Smooth muscle cell (in vitro differentiated cells): ENCODE results near the gene AGPS. TPM values are rescaled to one million over a fixed set of nuclear protein-coding genes. Genes with fewer than 3 reads are reported as not detected.

Experiments
- DNase-seq: peaks from one replicate; lab custom pipeline; 2025; ENCODE audit not compliant: unreplicated experiment; lab: John Stamatoyannopoulos, UW
- H2AFZ ChIP-seq: fragments of 200-600 bp; sonication (generic); 2 replicates; pipeline ENCODE4 v1.6.0; 2016; ENCODE audit warnings: antibody characterized with exemption, low read depth, mild to moderate bottlenecking
- H3F3A ChIP-seq: fragments of 200-600 bp; sonication (generic); 2 replicates; pipeline ENCODE4 v1.6.0; 2017; ENCODE audit warnings: antibody characterized with exemption, low read depth
- H3K27ac ChIP-seq: fragments of 200-600 bp; sonication (generic); 2 replicates; pipeline ENCODE4 v1.5.1; 2016; ENCODE audit warnings: low read depth, mild to moderate bottlenecking
- H3K27me3 ChIP-seq: fragments of 200-600 bp; sonication (generic); 2 replicates; pipeline ENCODE4 v1.6.1; 2016; ENCODE audit warnings: low read depth, mild to moderate bottlenecking
- H3K36me3 ChIP-seq: fragments of 200-600 bp; sonication (generic); 2 replicates; pipeline ENCODE4 v1.5.1; 2016; ENCODE audit warnings: low read depth
- H3K4me1 ChIP-seq: fragments of 200-600 bp; sonication (generic); 2 replicates; pipeline ENCODE4 v1.5.1; 2016; ENCODE audit warnings: low read depth
- H3K4me2 ChIP-seq: fragments of 200-600 bp; sonication (generic); 2 replicates; pipeline ENCODE4 v1.6.0; 2016; ENCODE audit warnings: mild to moderate bottlenecking
- H3K4me3 ChIP-seq: fragments of 200-600 bp; sonication (generic); 2 replicates; pipeline ENCODE4 v1.5.1; 2016; ENCODE audit warnings: mild to moderate bottlenecking
- H3K79me2 ChIP-seq: fragments of 200-600 bp; sonication (generic); 2 replicates; pipeline ENCODE4 v1.6.0; 2016; ENCODE audit warnings: low read depth, mild to moderate bottlenecking
- H3K9ac ChIP-seq: fragments of 200-600 bp; sonication (generic); 2 replicates; pipeline ENCODE4 v1.6.0; 2016; ENCODE audit warnings: low read depth
- H3K9me3 ChIP-seq: fragments of 200-600 bp; sonication (generic); replicated peaks from 2 replicates; pipeline ENCODE4 v1.5.1; 2016; ENCODE audit warnings: low read depth
- H4K20me1 ChIP-seq: fragments of 200-600 bp; sonication (generic); 2 replicates; pipeline ENCODE4 v1.6.0; 2016; ENCODE audit warnings: low read depth
- CTCF ChIP-seq: fragments of 200-600 bp; sonication (generic); IDR thresholded peaks from 2 replicates; pipeline ENCODE4 v1.5.1; 2017; ENCODE audit warnings: borderline replicate concordance, mild to moderate bottlenecking, antibody characterized with exemption; ENCODE audit not compliant: insufficient read depth, poor library complexity, severe bottlenecking
- WGBS: methylation state at CpG from one replicate; pipeline ENCODE4 v1.1.7; 2016; ENCODE audit warnings: low lambda C conversion rate; 5-methylcytosine and 5-hydroxymethylcytosine counted together
- polyA plus RNA-seq: library from polyadenylated mRNA; unstranded; fragments of >200 nt; fragmentation: Nextera tagmentation; extraction: Ambion mirVana; gene quantifications from 2 replicates; pipeline ENCODE4 v1.2.1, GENCODE V29; 2016
- total RNA-seq: library from RNA; depleted of rRNA; stranded (reverse); fragments of >200 nt; gene quantifications from 2 replicates; pipeline ENCODE4 v1.2.3, GENCODE V29; 2014

Gene AGPS
- total and polyA plus RNA-seq, 2 experiments from 2014 or later: 19.5 to 41.4 TPM

DNA sequence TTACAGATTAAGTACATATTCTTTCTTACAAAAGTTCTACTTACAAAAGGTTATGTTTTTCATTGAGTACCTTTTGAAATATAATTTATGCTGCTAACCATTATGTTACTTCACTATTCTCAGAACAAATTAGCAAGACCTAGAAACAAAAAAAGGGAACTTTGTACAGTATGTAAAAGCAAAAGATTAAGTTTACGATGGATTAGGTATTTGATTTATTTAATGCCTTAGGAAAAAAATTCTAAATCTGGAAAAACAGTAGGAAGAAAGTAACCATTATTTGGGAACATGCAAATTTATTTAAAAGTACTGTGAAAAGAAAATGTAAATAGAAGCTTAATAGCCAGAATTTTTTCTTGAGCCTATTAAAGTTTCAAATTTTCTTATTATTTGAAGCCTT is 144.6 kb downstream of the AGPS start:
- no peak overlapping the region for H3K4me2 ChIP-seq
- DNase-seq: no peak
- no peak overlapping the region for H3K27ac ChIP-seq
- no peak overlapping the region for H3K9ac ChIP-seq
- no peaks in the 10 kb centered on the region for H3F3A ChIP-seq
- 100% methylated on average over 1 of the region's 1 CpG for WGBS
- TF ChIP-seq CTCF: no peak
- H4K20me1 ChIP-seq: no peaks in the 10 kb centered on the region
- no peaks in the 10 kb centered on the region for H3K9me3 ChIP-seq
- H3K79me2 ChIP-seq: no peaks in the 10 kb centered on the region
- H3K27me3 ChIP-seq: no peaks in the 10 kb centered on the region
- H3K36me3 ChIP-seq: peaks cover 3% of the 10 kb centered on the region
- no peak overlapping the region for H2AFZ ChIP-seq
- no peaks in the 10 kb centered on the region for H3K4me1 ChIP-seq
- no peak overlapping the region for H3K4me3 ChIP-seq

- no peak overlapping the region for H3K27ac ChIP-seq
- no peaks in the 10 kb centered on the region for H3F3A ChIP-seq
- TF ChIP-seq CTCF: no peak
- no peak for DNase-seq
- no peak overlapping the region for H2AFZ ChIP-seq
- no peak overlapping the region for H3K4me2 ChIP-seq
- H3K4me1 ChIP-seq: no peaks in the 10 kb centered on the region
- no peak overlapping the region for H3K4me3 ChIP-seq
- H3K36me3 ChIP-seq: peaks cover 3% of the 10 kb centered on the region
- no peaks in the 10 kb centered on the region for H3K79me2 ChIP-seq
- 77% methylated on average over 3 of the region's 3 CpGs for WGBS
- H3K27me3 ChIP-seq: no peaks in the 10 kb centered on the region
- H3K9ac ChIP-seq: no peak overlapping the region
- no peaks in the 10 kb centered on the region for H3K9me3 ChIP-seq
- no peaks in the 10 kb centered on the region for H4K20me1 ChIP-seq
Measured at GRCh38 chr2:177537636-177538035, 145.1 kb downstream of the AGPS start.

GRCh38 chr2:177538323-177538722 is 145.8 kb downstream of the AGPS start:
- H3K4me1 ChIP-seq: no peaks in the 10 kb centered on the region
- DNase-seq: no peak
- H3K4me2 ChIP-seq: no peak overlapping the region
- TF ChIP-seq CTCF: no peak
- peaks cover 3% of the 10 kb centered on the region for H3K36me3 ChIP-seq
- no peaks in the 10 kb centered on the region for H3K9me3 ChIP-seq
- no peaks in the 10 kb centered on the region for H3K79me2 ChIP-seq
- no peaks in the 10 kb centered on the region for H3F3A ChIP-seq
- H2AFZ ChIP-seq: no peak overlapping the region
- no peak overlapping the region for H3K9ac ChIP-seq
- no peak overlapping the region for H3K27ac ChIP-seq
- no peaks in the 10 kb centered on the region for H3K27me3 ChIP-seq
- no peaks in the 10 kb centered on the region for H4K20me1 ChIP-seq
- H3K4me3 ChIP-seq: no peak overlapping the region
- 87% methylated on average over 3 of the region's 3 CpGs for WGBS

DNA sequence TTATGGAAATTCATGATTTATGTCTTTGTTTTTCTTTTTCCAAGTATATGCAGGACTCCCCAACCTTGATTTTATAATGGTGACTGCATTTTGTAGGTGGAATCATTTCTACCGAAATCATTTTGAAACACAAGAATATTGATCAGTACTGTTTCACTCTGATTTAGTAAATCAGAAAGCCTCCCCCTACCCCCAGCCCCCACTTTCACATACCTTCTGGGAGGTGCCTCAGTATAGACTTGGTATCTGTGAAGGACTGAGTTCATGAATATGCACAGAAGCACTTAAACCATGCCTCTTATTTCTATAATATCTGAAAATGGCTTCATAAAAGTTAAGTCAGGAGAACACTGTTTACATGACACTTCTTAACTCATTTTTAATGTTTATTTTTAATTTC is 147.7 kb downstream of the AGPS start:
- TF ChIP-seq CTCF: no peak
- no peaks in the 10 kb centered on the region for H4K20me1 ChIP-seq
- WGBS: 100% methylated on average over 1 of the region's 1 CpG
- H3K9ac ChIP-seq: no peak overlapping the region
- H3K79me2 ChIP-seq: no peaks in the 10 kb centered on the region
- no peaks in the 10 kb centered on the region for H3K4me1 ChIP-seq
- H3K9me3 ChIP-seq: no peaks in the 10 kb centered on the region
- H3K36me3 ChIP-seq: peaks cover 3% of the 10 kb centered on the region
- no peak overlapping the region for H2AFZ ChIP-seq
- H3F3A ChIP-seq: no peaks in the 10 kb centered on the region
- no peak overlapping the region for H3K4me2 ChIP-seq
- no peaks in the 10 kb centered on the region for H3K27me3 ChIP-seq
- DNase-seq: no peak
- no peak overlapping the region for H3K4me3 ChIP-seq
- H3K27ac ChIP-seq: no peak overlapping the region
